ENCODE data around the gene POLE4. TPM values are rescaled to one million over a fixed set of nuclear protein-coding genes. Genes with fewer than 3 reads are reported as not detected.

POLE4 gene
- total and polyA plus RNA-seq, 9 of the 15 experiments (the other 6 are each of a cell fraction or from before 2014, with no cell fraction given): 25.7 to 73.7 (median 57.3) TPM

DNA sequence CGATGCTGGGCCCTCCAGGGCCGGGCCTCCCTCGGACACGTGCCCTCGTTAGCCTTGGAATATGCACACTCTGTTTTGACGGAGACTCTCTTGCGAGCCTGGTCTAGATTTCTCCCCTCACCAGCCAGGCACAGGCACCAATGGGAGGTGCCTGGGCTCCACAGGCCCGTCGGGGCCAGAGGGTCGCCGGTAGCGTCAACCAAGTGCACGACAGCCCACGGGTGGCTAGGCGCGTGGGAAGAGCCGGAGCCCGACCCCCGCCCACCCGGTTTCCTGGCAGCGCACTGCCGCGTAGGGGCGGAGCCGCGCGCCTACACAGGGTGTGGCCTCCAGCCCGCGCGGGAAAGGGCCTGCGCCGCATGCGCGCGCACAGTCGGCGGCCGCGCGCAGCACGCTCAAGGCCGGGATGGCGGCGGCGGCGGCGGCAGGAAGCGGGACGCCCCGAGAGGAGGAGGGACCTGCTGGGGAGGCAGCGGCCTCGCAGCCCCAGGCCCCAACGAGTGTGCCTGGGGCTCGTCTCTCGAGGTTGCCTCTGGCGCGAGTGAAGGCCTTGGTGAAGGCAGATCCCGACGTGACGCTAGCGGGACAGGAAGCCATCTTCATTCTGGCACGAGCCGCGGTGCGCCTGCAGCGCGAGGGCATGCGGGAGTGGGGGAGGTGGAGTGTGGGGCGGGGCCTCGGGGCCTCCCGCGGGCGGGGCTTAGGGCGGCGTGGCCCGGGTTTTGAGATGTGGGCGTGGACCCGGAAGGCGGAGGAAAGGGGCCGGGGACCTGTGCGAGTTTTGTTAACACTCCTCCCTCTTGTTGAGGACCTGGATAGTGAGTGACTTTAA is at the start of gene POLE4 (continued):
- TF ChIP-seq, protein P1, sequence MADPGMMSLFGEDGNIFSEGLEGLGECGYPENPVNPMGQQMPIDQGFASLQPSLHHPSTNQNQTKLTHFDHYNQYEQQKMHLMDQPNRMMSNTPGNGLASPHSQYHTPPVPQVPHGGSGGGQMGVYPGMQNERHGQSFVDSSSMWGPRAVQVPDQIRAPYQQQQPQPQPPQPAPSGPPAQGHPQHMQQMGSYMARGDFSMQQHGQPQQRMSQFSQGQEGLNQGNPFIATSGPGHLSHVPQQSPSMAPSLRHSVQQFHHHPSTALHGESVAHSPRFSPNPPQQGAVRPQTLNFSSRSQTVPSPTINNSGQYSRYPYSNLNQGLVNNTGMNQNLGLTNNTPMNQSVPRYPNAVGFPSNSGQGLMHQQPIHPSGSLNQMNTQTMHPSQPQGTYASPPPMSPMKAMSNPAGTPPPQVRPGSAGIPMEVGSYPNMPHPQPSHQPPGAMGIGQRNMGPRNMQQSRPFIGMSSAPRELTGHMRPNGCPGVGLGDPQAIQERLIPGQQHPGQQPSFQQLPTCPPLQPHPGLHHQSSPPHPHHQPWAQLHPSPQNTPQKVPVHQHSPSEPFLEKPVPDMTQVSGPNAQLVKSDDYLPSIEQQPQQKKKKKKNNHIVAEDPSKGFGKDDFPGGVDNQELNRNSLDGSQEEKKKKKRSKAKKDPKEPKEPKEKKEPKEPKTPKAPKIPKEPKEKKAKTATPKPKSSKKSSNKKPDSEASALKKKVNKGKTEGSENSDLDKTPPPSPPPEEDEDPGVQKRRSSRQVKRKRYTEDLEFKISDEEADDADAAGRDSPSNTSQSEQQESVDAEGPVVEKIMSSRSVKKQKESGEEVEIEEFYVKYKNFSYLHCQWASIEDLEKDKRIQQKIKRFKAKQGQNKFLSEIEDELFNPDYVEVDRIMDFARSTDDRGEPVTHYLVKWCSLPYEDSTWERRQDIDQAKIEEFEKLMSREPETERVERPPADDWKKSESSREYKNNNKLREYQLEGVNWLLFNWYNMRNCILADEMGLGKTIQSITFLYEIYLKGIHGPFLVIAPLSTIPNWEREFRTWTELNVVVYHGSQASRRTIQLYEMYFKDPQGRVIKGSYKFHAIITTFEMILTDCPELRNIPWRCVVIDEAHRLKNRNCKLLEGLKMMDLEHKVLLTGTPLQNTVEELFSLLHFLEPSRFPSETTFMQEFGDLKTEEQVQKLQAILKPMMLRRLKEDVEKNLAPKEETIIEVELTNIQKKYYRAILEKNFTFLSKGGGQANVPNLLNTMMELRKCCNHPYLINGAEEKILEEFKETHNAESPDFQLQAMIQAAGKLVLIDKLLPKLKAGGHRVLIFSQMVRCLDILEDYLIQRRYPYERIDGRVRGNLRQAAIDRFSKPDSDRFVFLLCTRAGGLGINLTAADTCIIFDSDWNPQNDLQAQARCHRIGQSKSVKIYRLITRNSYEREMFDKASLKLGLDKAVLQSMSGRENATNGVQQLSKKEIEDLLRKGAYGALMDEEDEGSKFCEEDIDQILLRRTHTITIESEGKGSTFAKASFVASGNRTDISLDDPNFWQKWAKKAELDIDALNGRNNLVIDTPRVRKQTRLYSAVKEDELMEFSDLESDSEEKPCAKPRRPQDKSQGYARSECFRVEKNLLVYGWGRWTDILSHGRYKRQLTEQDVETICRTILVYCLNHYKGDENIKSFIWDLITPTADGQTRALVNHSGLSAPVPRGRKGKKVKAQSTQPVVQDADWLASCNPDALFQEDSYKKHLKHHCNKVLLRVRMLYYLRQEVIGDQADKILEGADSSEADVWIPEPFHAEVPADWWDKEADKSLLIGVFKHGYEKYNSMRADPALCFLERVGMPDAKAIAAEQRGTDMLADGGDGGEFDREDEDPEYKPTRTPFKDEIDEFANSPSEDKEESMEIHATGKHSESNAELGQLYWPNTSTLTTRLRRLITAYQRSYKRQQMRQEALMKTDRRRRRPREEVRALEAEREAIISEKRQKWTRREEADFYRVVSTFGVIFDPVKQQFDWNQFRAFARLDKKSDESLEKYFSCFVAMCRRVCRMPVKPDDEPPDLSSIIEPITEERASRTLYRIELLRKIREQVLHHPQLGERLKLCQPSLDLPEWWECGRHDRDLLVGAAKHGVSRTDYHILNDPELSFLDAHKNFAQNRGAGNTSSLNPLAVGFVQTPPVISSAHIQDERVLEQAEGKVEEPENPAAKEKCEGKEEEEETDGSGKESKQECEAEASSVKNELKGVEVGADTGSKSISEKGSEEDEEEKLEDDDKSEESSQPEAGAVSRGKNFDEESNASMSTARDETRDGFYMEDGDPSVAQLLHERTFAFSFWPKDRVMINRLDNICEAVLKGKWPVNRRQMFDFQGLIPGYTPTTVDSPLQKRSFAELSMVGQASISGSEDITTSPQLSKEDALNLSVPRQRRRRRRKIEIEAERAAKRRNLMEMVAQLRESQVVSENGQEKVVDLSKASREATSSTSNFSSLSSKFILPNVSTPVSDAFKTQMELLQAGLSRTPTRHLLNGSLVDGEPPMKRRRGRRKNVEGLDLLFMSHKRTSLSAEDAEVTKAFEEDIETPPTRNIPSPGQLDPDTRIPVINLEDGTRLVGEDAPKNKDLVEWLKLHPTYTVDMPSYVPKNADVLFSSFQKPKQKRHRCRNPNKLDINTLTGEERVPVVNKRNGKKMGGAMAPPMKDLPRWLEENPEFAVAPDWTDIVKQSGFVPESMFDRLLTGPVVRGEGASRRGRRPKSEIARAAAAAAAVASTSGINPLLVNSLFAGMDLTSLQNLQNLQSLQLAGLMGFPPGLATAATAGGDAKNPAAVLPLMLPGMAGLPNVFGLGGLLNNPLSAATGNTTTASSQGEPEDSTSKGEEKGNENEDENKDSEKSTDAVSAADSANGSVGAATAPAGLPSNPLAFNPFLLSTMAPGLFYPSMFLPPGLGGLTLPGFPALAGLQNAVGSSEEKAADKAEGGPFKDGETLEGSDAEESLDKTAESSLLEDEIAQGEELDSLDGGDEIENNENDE (IDR thresholded peaks at IDR 0.05; ENCODE audit: low read depth, low read length): no peak
- no peak for TF ChIP-seq RBM34 (IDR thresholded peaks at IDR 0.05; ENCODE audit: borderline replicate concordance, insufficient read depth, low read length)
- peak; percentile 67 for TF ChIP-seq FUS (optimal IDR thresholded peaks at IDR 0.05; ENCODE audit: low read depth, low read length)
- TF ChIP-seq ILK (tag; IDR thresholded peaks at IDR 0.05; ENCODE audit: borderline replicate concordance, low read depth): no peak
- TF ChIP-seq MED1 (CRISPR knock-in tag; IDR thresholded peaks at IDR 0.05; ENCODE audit: borderline replicate concordance): no peak

All from K562 (cell line).